ENCODE data around the gene CNOT3. TPM values are rescaled to one million over a fixed set of nuclear protein-coding genes. Genes with fewer than 3 reads are reported as not detected.

The CNOT3 gene
- total and polyA plus RNA-seq, 12 donors = 8.3 to 82.3 (median 47.1) TPM

- peak within 1 kb of the TSS; percentile 10 to 89 (median 82) for H3K4me3 ChIP-seq
- peak within 1 kb of the TSS in 3 of 5 donors; percentile 20 to 74 (median 56) for H3K27ac ChIP-seq
- H3K27me3 ChIP-seq = no peaks in the 10 kb centered on the region
- peaks cover 0 to 17% of the 10 kb centered on the region in 2 donors for H3K36me3 ChIP-seq (replicated peaks in 1 of 2)
- peaks cover 0 to 11% of the 10 kb centered on the region in 2 donors for H3K4me1 ChIP-seq (replicated peaks in 1 of 2)
- no peaks in the 10 kb centered on the region for H3K9me3 ChIP-seq (replicated peaks in 1 of 3)
- intact Hi-C loops (cut with DNase I) = no loop called here
- DNase-seq = peak; percentile 97 to 99 (median 98)
- WGBS, 4 donors = 0 to 2% (median 2%) methylated on average over 14 to 54 of the region's 54 CpGs
- TF ChIP-seq CTCF (IDR thresholded peaks at IDR 0.05) (no peak), POLR2A (IDR thresholded peaks at IDR 0.05) (no peak)
Measured at GRCh38 chr19:54102421-54103169, 35.0 kb upstream of the CNOT3 start, which contains the start of gene NDUFA3. Gene NDUFA3 (plus strand): TSS chr19:54102855. CDS start chr19:54102879, 24 bp downstream.

- DNase-seq = peak in 1 of 7 donors; percentile 45
- intact Hi-C loops (cut with DNase I) = no loop called here
- no peak overlapping the region for H3K27ac ChIP-seq
- TF ChIP-seq POLR2A (IDR thresholded peaks at IDR 0.05) (no peak), CTCF (IDR thresholded peaks at IDR 0.05) (no peak)
- H3K36me3 ChIP-seq (replicated peaks in 1 of 2) = peaks cover 0 to 42% of the 10 kb centered on the region in 2 donors
- no peak overlapping the region for H3K4me3 ChIP-seq
- H3K4me1 ChIP-seq (replicated peaks in 1 of 2) = peaks cover 0 to 11% of the 10 kb centered on the region in 2 donors
- 84 to 89% (median 87%) methylated on average over 9 to 11 of the region's 11 CpGs for WGBS, 4 donors
- no peaks in the 10 kb centered on the region for H3K27me3 ChIP-seq
- no peaks in the 10 kb centered on the region for H3K9me3 ChIP-seq (replicated peaks in 1 of 3)
Measured at GRCh38 chr19:54104998-54105715, 32.4 kb upstream of the CNOT3 start.

GRCh38 chr19:54105796-54106195 lies 31.8 kb upstream of the CNOT3 start:
- H3K36me3 ChIP-seq (replicated peaks in 1 of 2) = peaks cover 0 to 47% of the 10 kb centered on the region in 2 donors
- intact Hi-C loops (cut with DNase I) = no loop called here

More at GRCh38 chr19:54105796-54106195, 31.8 kb upstream of the CNOT3 start:
- TF ChIP-seq CTCF (IDR thresholded peaks at IDR 0.05) (no peak), POLR2A (IDR thresholded peaks at IDR 0.05) (no peak)
- peak in 2 of 7 donors; percentile 14 to 50 for DNase-seq
- Histone ChIP-seq H3K4me3 (no peak overlapping the region), H3K4me1 (replicated peaks in 1 of 2) (peaks cover 0 to 11% of the 10 kb centered on the region in 2 donors), H3K9me3 (replicated peaks in 1 of 3) (no peaks in the 10 kb centered on the region), H3K27me3 (no peaks in the 10 kb centered on the region), H3K27ac (no peak overlapping the region)
- 93 to 97% (median 94%) methylated on average over 10 of the region's 10 CpGs for WGBS, 4 donors

Measured in adrenal gland (tissue), 12 donors.